GM21786 (cell line): ENCODE results near the gene STMN3.

Experiments used
- ATAC-seq: cut with Tn5 transposase; IDR thresholded peaks from one replicate; pipeline ENCODE4 v1.9.1; 2021; ENCODE audit not compliant: unreplicated experiment

Gene STMN3

GRCh38 chr20:63653041-63653973 lies at the start of gene STMN3:
Gene STMN3, minus strand, starts transcription at chr20:63653424. Its CDS starts 79 bp downstream, at chr20:63653345.
- ATAC-seq, result no peak

- no peak for ATAC-seq
Measured at GRCh38 chr20:63702036-63702665, 48.9 kb upstream of the STMN3 start.

- no peak for ATAC-seq
Measured at GRCh38 chr20:63701329-63702035, 48.3 kb upstream of the STMN3 start.

GRCh38 chr20:63701051-63701328 lies 47.8 kb upstream of the STMN3 start:
- ATAC-seq, result no peak

GRCh38 chr20:63700199-63701050 lies 47.2 kb upstream of the STMN3 start:
- ATAC-seq, result no peak

- no peak for ATAC-seq
Measured at GRCh38 chr20:63699466-63700198, 46.4 kb upstream of the STMN3 start.

GRCh38 chr20:63698739-63699465 lies 45.7 kb upstream of the STMN3 start:
- no peak for ATAC-seq

- ATAC-seq, result no peak
Measured at GRCh38 chr20:63697868-63698545, 44.8 kb upstream of the STMN3 start.

- ATAC-seq, result no peak
Measured at GRCh38 chr20:63697357-63697867, 44.2 kb upstream of the STMN3 start.

GRCh38 chr20:63696628-63697356 lies 43.6 kb upstream of the STMN3 start, which contains the start of gene TNFRSF6B:
Gene TNFRSF6B, plus strand, starts transcription at chr20:63696652. Its CDS starts 116 bp downstream, at chr20:63696768.
- no peak for ATAC-seq

- no peak for ATAC-seq
Measured at GRCh38 chr20:63696306-63696627, 43.0 kb upstream of the STMN3 start.

GRCh38 chr20:63695424-63696305 lies 42.4 kb upstream of the STMN3 start:
- ATAC-seq, result no peak

- ATAC-seq, result no peak
Measured at GRCh38 chr20:63694584-63695423, 41.6 kb upstream of the STMN3 start.

- ATAC-seq, result no peak
Measured at GRCh38 chr20:63693733-63694583, 40.7 kb upstream of the STMN3 start.

GRCh38 chr20:63693083-63693732 lies 40.0 kb upstream of the STMN3 start:
- no peak for ATAC-seq
